NCI-H146 (cell line): ENCODE measurements around the gene PRKAA2.

Experiments
- DNase-seq: peaks from one replicate; lab custom pipeline; 2025; lab: John Stamatoyannopoulos, UW

Gene PRKAA2

GRCh38 chr1:56654126-56654923 is 9.2 kb downstream of the PRKAA2 start:
- DNase-seq = no peak

GRCh38 chr1:56655991-56656613 is 11.0 kb downstream of the PRKAA2 start:
- no peak for DNase-seq

DNA sequence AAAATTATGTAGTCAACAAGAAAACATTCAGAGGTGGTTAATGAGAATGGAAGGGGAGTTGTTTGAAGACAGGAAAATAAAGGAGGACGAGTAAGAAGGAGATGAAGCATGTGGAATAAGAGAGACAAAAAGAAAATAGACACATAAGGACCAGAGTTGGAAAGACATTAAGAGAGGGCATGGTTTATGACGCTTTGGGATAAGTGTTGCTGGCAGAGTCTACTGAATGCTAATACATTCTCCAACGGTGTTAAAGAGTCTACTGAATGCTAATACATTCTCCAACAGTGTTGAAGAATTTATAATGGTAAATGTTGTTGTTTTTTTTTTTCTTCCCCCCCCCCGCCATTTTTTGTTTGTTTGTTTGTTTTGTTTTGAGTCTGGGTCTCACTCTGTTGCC is 13.1 kb downstream of the PRKAA2 start:
- DNase-seq = no peak

GRCh38 chr1:56660293-56660692 is 15.2 kb downstream of the PRKAA2 start:
- no peak for DNase-seq

DNA sequence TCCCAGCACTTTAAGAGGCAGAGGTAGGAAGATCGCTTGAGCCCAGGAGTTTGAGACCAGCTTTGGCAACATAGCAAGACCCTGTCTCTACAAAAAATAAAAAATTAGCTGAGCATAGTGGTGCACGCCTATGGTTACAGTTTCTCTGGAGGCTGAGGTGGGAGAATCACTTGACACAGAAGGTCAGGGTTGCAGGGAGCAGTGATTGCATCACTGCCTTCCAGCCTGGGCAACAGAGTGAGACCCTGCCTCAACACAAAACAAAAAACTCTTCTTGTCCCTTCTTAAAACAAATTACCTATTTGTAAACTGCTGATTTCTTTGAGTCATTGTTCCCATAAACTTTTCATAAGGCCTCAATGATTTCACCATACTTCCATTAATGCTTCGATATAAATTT is 18.7 kb downstream of the PRKAA2 start:
- no peak for DNase-seq

- no peak for DNase-seq
These were observed 20.3 kb downstream of the PRKAA2 start for GRCh38 chr1:56665384-56665783.

GRCh38 chr1:56666112-56666608 is 21.0 kb downstream of the PRKAA2 start:
- no peak for DNase-seq

GRCh38 chr1:56670350-56670749 is 25.2 kb downstream of the PRKAA2 start:
- no peak for DNase-seq

DNA sequence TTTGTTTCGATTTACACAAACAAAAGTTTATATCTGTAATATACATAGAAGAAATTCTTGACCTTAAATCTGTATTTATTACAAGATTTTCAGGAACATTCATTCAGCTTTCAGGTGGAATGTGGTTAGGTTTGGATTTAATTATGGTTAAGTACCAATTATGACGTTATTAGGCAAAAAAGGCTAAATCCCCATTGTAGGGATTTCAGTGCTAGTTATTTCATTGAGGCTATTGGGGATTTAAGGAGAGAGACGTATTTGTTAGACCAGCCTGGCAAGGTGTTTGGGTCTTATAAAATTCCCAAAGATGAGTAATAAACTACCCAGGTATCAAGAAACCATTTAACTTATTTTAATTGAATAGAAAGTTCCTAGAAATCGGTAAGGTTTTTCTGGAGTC is 26.0 kb downstream of the PRKAA2 start:
- DNase-seq = no peak

DNA sequence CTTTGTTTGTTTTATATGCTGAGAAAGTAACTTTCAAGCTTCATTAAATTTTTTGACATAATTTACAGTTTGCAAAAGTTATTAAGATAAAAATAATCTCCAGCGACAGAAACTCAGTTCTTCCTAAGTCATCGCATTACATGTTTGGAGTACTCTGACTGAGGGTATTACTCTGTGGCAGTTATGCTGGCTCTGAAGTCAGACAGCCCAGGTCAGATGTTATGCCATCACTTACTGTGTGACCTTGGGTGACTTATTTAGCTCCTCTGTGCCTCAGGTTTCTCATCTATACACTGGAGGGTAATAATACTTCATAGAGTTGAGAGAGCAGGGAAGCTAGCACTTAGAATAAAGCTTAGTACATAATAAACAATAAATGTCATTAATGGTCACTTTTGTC is 26.4 kb downstream of the PRKAA2 start:
- DNase-seq = no peak

DNA sequence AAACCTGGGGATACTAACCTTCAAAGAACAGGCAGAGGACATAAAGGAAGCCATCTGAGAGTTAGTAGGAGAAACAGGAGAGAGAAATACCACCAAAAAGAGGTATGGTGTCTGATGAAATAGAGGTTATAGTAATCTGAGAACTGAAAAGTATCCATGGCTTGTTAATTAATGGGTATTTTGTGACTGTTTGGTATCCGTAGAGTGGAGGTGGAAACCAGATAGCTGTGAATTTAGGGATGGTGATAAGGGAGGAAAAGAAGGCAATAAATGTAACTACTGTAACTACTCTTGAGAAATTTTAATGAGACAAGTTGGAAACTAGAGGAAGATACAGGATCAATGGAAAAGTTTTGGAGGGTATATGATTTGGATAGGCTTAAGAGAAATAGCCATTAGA is 27.5 kb downstream of the PRKAA2 start:
- DNase-seq = no peak

GRCh38 chr1:56675763-56676162 is 30.6 kb downstream of the PRKAA2 start:
- DNase-seq = no peak

DNA sequence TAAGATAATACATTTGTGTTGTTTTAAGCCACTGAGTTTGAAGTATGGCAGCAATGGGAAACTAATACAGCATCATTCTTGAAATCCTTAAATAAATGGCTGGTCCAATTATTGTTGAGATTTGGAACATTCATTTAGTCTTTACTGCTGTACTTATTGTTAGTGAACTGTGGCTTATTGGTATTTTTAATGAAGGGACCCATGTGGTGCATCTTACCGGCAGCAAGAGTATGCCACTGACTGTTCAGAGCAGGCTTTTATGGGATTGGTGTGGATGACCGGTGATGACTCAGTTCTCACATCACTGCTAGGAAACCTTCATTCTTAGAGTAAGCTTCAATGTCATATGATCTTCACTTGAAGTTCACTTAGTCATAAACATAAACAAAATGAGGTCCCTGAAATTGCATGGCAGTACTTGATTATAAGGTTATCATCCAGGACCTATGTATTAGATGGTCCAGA is 31.5 kb downstream of the PRKAA2 start:
- no peak for DNase-seq

GRCh38 chr1:56683569-56683968 is 38.5 kb downstream of the PRKAA2 start:
- DNase-seq = no peak

DNA sequence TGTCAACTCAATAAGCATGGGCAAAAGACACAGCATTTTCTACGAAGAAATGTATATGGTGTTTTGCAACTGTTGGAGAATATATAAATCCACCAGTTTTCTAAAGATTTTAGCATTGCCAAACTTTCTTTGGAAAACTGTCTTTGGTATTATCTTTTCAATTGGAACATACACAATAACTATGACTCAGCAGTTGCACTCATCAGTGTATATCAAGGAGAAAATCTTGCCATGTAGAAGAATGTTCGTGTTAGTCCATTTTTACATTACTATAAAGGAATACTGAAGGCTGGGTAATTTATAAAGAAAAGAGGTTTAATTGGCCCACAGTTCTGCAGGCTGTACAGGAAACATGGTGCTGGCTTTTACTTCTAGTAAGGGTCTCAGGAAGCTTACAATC is 41.1 kb downstream of the PRKAA2 start:
- no peak for DNase-seq

DNA sequence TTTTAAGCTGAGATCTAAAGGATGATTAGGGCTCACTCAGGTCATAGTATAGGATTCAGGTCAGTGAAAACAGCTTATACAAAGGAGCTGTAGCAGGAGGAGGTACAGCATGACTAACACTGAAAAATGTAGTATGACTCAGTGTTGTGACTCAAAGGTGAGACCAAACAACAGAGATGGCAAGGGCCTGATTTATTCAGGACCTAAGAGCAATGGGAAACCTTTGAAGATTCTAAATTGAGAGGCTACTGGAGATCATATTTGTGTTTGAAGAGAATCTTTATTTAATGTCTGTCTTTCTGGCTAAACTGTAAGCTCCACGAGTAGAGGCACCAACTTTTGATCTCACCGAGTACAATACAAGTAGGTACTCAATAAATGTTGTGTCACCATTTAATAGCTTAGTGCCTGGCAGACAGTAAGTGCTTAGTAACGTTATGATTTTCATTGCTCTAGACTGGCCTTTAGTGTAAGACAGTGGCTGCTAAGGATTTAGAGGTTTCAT is 43.5 kb downstream of the PRKAA2 start:
- no peak for DNase-seq

DNA sequence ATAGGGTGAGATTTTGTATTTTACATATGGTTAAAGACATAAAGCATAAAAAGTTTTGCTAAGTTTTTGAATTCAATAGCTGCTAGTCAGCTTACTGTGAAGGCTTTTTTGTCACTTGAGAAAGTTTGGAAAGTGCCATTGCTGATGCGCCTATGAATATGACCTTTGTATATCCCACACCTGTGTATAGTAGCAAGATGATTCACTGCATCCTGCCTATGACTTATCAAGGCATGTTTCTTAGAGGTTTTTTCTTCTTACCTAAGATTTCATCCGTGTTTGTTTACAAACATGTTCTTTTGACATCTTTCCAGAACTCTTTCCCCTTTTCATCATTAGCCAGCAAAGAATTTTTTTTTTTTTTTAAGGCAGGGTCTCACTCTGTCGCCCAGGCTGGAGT is 51.5 kb downstream of the PRKAA2 start:
- DNase-seq = no peak

- no peak for DNase-seq
These were observed 58.6 kb downstream of the PRKAA2 start for GRCh38 chr1:56703747-56704146.

- no peak for DNase-seq
These were observed 62.3 kb downstream of the PRKAA2 start for GRCh38 chr1:56707379-56707778.

DNA sequence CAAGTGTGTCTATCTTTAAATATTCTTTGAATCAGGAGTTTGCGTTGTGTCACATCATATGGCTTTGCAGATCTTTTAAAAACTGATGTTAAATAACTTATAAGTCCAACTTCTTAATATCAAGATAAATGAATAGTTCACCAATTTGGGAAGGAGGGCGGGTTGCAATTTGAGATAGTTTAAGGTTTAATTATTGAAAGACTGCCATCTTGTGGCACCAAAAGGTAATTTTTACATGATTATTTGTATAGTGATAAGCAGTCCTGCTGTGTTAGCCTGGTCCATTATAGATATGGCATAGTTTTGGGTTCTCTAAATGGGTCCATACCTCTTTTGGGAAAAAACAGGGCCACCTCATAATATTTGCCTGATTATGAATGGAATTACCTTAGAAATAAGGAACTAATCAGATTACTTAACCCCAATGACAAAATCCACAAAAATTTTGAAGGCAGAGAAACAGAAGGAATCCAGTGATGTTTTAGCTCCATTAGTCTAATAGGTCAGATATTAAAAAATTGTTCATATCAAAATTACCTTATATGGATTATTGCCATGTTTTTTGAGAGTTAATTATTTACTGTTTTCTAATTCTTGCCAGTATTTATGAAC is 64.3 kb downstream of the PRKAA2 start:
- peak; percentile 49 for DNase-seq

DNA sequence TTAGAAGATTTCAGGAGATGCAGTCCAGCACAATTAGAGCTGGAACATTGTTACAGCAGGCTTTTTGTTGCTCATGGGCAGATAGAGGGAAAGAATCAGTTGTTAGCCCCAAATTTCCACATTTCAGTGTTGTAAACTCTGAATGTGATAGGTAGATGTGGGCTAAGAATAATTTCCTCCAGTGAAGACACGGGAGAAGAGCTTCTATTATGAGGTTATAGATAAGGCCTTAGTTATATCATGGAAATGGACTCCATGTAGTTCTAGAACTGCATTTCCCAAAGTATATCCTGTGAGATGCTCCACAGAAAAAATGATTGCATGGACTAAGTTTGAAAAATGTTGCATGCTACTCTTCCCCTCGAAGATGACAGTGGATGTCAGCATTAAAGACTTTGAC is 64.9 kb downstream of the PRKAA2 start:
- no peak for DNase-seq

DNA sequence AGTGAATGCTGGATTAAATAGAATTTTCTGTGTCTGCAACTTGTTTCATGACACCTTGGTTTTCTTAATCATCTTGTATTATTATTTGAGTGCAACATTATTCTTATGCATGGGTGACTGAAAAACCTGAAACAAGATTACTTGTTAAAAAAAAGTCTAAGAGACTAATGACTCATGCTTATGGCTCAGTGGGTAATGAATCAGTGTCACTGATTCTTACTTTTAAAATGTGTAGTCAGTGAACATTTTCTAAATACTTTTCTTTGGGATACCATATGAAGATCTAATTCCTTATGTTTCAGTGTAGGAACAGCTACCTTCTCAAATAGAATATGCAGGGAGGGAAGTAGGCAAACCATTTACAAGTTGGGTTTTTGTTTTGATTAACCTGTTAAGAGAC is 65.5 kb downstream of the PRKAA2 start:
- no peak for DNase-seq

- DNase-seq = no peak
These were observed 67.0 kb downstream of the PRKAA2 start for GRCh38 chr1:56712150-56712549.
